Measurements from ENCODE around the gene RPIA. TPM values are rescaled to one million over a fixed set of nuclear protein-coding genes. Genes with fewer than 3 reads are reported as not detected.

The RPIA gene
- total RNA-seq = 10 to 100 TPM in 1 of 2 donors, 1 to 10 TPM in 1; 2.7 to 29.4 TPM
- polyA plus RNA-seq = 1 to 10 TPM in 1 of 2 donors, under 1 TPM in 1; 0.88 to 3.5 TPM

- TF ChIP-seq, protein P1, sequence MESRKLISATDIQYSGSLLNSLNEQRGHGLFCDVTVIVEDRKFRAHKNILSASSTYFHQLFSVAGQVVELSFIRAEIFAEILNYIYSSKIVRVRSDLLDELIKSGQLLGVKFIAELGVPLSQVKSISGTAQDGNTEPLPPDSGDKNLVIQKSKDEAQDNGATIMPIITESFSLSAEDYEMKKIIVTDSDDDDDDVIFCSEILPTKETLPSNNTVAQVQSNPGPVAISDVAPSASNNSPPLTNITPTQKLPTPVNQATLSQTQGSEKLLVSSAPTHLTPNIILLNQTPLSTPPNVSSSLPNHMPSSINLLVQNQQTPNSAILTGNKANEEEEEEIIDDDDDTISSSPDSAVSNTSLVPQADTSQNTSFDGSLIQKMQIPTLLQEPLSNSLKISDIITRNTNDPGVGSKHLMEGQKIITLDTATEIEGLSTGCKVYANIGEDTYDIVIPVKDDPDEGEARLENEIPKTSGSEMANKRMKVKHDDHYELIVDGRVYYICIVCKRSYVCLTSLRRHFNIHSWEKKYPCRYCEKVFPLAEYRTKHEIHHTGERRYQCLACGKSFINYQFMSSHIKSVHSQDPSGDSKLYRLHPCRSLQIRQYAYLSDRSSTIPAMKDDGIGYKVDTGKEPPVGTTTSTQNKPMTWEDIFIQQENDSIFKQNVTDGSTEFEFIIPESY (IDR thresholded peaks at IDR 0.05) = peak; percentile 93
- TF ChIP-seq FOXA2 (IDR thresholded peaks at IDR 0.05) = no peak
- TF ChIP-seq HNF4A (conservative IDR thresholded peaks at IDR 0.05) = peak in 1 of 2 donors; percentile 14
- peak; percentile 61 for TF ChIP-seq CTCF (IDR thresholded peaks at IDR 0.05; ENCODE audit: low read depth, low read length, missing input control)
- peak; percentile 81 for TF ChIP-seq SP1 (IDR thresholded peaks at IDR 0.05)
- no peak for TF ChIP-seq MAX (IDR thresholded peaks at IDR 0.05)
- TF ChIP-seq YY1 (IDR thresholded peaks at IDR 0.05) = peak; percentile 86
- peak; percentile 50 to 90 for TF ChIP-seq GABPA (IDR thresholded peaks at IDR 0.05 in 1 of 2, conservative IDR thresholded peaks at IDR 0.05 in 1 of 2)
- no peak for TF ChIP-seq NR2F2 (IDR thresholded peaks at IDR 0.05)
- TF ChIP-seq, protein P2, sequence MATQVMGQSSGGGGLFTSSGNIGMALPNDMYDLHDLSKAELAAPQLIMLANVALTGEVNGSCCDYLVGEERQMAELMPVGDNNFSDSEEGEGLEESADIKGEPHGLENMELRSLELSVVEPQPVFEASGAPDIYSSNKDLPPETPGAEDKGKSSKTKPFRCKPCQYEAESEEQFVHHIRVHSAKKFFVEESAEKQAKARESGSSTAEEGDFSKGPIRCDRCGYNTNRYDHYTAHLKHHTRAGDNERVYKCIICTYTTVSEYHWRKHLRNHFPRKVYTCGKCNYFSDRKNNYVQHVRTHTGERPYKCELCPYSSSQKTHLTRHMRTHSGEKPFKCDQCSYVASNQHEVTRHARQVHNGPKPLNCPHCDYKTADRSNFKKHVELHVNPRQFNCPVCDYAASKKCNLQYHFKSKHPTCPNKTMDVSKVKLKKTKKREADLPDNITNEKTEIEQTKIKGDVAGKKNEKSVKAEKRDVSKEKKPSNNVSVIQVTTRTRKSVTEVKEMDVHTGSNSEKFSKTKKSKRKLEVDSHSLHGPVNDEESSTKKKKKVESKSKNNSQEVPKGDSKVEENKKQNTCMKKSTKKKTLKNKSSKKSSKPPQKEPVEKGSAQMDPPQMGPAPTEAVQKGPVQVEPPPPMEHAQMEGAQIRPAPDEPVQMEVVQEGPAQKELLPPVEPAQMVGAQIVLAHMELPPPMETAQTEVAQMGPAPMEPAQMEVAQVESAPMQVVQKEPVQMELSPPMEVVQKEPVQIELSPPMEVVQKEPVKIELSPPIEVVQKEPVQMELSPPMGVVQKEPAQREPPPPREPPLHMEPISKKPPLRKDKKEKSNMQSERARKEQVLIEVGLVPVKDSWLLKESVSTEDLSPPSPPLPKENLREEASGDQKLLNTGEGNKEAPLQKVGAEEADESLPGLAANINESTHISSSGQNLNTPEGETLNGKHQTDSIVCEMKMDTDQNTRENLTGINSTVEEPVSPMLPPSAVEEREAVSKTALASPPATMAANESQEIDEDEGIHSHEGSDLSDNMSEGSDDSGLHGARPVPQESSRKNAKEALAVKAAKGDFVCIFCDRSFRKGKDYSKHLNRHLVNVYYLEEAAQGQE (IDR thresholded peaks at IDR 0.05) = peak; percentile 56
- TF ChIP-seq TAF1 (conservative IDR thresholded peaks at IDR 0.05) = peak; percentile 88
- peak; percentile 56 for TF ChIP-seq FOXA1 (IDR thresholded peaks at IDR 0.05)
- peak in 1 of 2 donors; percentile 36 for TF ChIP-seq JUND (IDR thresholded peaks at IDR 0.05)
- peak; percentile 20 to 63 for TF ChIP-seq EGR1 (IDR thresholded peaks at IDR 0.05; ENCODE audit: low read depth in 2 of 2)
- peak; percentile 29 to 45 for TF ChIP-seq RAD21 (IDR thresholded peaks at IDR 0.05)
- no peak for TF ChIP-seq HNF4G (IDR thresholded peaks at IDR 0.05)
- peak in 1 of 2 donors; percentile 25 for TF ChIP-seq RXRA (IDR thresholded peaks at IDR 0.05)
- no peak for TF ChIP-seq ATF3 (IDR thresholded peaks at IDR 0.05)
- Histone ChIP-seq H3K27ac (ENCODE audit: low read depth in 1 of 2, low read length in 2 of 2) (peak within 1 kb of the TSS; percentile 62 to 65), H3K36me3 (ENCODE audit: control insufficient read depth in 4 of 4, insufficient read depth in 3 of 4, low read depth in 1 of 4, low read length in 3 of 4) (no peaks in the 10 kb centered on the region), H3K9ac (ENCODE audit: low read depth in 1 of 2, low read length in 2 of 2) (peak within 1 kb of the TSS; percentile 56 to 96), H3K27me3 (ENCODE audit: control insufficient read depth in 4 of 4, insufficient read depth in 4 of 4, low read length in 3 of 4) (no peaks in the 10 kb centered on the region), H3K9me3 (ENCODE audit: control insufficient read depth in 4 of 4, low read length in 3 of 4) (no peaks in the 10 kb centered on the region), H3K4me1 (ENCODE audit: control insufficient read depth in 4 of 4, insufficient read depth in 4 of 4, low read length in 3 of 4) (peaks cover 3 to 31% (median 17%) of the 10 kb centered on the region in 4 donors), H3K4me3 (ENCODE audit: low read depth in 1 of 3, low read length in 3 of 3) (peak within 1 kb of the TSS; percentile 86 to 100 (median 87))
- under 1% methylated on average over 71 of the region's 71 CpGs for WGBS
- peak; percentile 98 for DNase-seq (ENCODE audit: low spot score)
Observed at GRCh38 chr2:88691339-88692183, at the start of gene RPIA. Gene RPIA, plus strand, starts transcription at chr2:88691673. Its CDS starts 26 bp downstream, at chr2:88691699.

Measured in liver (tissue), 9 donors.